Activated CD4-positive, alpha-beta T cell treated with anti-CD3 and anti-CD28 coated beads, Interleukin-2, Interleukin-6, amounts not matched to agents 100 ng/mL and 50 ng/mL, durations not matched to agents 16 hours and 8 hours (primary cell): ENCODE measurements around the gene CAPN5.

Experiments used
- DNase-seq: peaks from one replicate; pipeline ENCODE4 v3.0.0-alpha.2; 2020

The CAPN5 gene

GRCh38 chr11:77066229-77067042 lies at the start of gene CAPN5:
TSS of gene CAPN5 (plus strand) at chr11:77066971. CDS start at chr11:77084887, 17,916 bp downstream.
- peak; percentile 88 for DNase-seq

DNA sequence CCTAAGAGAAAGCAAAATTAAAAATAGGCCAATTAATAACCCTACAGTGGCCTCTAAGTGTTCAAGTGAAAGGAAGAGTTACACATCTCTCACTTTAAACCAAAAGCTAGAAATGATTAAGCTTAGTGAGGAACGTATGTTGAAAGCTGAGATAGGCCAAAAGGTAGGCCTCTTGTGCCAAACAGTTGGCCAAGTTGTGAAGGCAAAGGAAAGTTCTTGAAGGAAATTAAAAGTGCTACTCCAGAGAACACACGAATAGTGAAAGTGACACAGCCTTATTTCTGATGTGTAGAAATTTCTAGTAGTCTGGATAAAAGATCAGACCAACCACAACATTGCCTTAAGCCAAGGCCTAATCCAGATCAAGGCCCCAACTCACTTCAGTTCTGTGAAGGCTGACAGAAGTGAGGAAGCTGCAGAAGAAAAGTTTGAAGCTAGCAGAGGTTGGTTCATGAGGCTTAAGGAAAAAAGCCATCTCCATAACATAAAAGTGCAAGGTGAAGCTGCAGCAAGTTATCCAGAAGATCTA lies 48.3 kb upstream of the CAPN5 start:
- DNase-seq: peak; percentile 27

DNA sequence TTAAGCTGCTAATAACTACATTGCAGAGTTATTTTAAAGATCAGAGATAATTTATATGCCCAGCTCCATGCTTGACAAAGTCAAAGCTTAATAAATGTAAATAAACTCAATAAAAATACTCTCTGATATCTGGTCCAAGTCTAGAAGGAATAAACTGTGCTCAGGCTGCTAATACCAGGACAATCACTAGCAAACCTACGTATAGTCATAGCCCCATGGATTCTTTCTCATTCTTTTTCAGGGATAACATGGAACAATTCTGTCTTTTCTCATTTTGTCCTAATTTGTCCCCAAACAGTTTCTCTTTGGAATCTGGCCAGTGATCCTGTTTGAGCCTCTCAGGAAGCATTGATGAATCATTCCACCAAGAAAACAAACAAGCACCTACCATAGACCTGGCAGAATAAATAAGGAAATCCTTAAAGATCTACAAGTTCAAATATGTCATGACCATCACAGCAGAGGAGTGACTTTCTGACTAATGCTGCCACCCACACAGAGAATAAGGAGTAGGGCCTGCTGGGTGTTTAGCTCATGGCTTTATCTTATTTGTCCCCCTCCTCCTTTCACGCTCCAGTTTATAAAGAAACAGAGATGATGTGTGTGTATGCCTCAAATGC lies 46.7 kb upstream of the CAPN5 start:
- no peak for DNase-seq

DNA sequence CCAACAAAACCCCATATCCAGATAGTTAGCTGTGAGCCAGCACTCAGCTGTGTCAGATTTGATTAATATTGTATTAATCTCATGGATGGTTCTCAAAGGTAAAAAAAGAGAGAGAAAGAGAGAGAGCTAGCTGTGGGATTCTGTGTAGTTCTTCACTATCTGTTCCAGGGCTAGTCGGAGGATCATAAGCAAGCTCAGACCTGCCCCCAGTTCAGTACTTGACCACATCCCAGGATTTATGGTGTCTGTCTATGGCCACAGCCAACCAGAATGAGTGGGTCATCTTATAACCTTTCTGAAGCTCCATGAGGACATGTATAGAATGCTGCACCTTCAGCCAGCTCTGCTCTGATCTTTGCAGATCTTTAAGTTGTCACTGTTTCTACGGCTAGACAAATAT lies 46.0 kb upstream of the CAPN5 start:
- no peak for DNase-seq

DNA sequence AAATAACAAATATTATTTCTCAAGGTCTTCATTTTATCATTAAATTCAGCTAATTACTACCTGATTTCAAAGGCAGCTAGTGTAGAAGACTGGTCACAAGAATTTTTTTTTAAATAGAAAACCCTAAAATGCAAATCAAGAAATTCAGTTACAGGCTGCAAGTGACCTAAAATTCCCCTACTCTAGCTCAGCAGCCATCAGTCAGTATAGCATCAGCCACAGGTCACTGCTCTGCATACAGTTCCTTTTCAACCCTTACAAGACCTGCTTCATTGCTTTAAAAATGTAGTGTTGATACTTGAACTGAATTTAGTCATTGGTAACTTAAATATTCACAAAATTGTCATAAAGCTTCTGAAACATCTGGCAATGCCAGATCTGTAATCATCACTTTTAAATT lies 42.0 kb upstream of the CAPN5 start:
- no peak for DNase-seq

DNA sequence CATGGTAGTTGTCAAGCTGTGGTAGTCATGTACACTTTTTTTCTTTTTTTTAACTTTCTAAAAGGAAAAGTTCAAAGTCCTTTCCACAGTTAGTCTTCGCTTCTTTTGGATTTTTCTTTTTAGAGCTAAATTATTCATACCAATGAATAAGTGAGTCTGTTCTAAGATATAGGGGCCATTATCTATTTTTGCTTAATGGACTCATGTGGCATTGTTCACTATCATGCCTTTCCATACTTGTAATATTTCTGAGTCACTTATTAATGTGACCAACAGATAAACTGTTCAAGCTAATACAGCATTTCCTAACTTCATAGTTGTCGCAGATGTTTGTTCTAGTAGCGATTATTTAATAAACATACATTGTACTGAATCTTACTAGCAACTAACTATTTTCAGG lies 40.5 kb upstream of the CAPN5 start:
- no peak for DNase-seq

DNA sequence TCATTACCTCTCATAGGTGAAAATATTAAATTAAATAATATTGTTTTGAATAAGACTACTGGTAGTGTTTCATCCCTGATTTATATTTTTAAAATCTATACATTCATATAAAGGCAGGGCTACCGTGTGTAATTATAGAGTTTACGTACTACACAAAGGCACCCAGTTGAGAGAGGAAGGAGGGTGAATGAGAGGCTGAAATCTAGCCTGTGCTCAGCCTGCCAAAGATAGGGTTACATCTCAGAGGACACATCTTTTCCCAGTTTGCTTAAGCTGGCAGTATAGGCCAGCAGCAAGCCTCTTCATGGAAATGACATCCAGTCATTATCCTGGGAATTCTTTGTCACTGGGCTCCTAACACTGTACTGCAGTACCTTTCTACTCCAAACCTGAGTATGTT lies 40.0 kb upstream of the CAPN5 start:
- DNase-seq: no peak

GRCh38 chr11:77027275-77027674 lies 39.5 kb upstream of the CAPN5 start:
- DNase-seq: no peak

DNA sequence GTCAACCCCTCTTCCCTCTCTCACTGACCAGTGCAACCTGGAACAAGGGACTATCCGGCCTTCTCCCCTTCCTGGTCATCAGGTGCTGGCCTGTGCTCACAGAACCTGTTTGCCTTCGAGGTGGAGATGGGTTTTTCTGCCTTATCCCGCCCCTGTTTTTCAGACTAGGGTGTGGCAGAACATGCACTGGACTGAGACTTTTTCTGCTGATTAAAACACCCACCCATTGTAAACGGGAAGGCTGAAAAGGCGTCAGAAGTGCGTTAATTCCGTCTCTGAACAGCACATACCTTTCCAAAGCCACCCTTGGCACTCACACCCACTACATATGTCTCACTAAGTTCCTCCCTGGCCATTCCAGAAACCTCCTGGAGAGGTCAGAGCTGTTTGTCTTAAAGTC lies 36.9 kb upstream of the CAPN5 start:
- no peak for DNase-seq

DNA sequence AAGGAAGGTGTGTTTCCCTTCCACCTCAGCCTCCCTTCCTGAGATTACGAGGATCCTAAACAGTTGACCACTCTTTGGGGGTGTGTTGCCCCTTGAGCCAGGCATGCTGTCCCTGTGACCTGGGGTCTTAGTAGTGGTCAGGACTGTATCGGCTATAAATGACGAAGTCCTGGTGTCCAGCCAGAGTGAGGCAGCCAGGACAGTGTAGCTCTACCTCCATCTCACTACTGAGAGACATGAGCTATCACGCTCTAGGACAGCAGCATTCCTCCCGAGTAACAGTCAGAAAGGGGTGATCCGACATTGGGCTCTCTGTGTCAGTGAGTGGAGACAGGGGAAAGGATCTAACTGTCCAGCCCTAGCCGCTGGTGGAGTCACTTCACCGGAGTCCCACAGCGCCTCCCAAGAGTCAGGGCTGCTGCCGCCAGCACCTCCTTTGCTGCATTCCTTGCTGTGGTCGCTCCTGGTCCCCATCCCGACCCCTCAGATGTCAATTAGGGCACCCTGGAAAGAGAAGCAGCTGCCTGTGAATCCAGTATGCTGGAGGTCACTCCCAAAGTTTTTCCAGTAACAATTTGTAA lies 35.8 kb upstream of the CAPN5 start:
- DNase-seq: no peak

DNA sequence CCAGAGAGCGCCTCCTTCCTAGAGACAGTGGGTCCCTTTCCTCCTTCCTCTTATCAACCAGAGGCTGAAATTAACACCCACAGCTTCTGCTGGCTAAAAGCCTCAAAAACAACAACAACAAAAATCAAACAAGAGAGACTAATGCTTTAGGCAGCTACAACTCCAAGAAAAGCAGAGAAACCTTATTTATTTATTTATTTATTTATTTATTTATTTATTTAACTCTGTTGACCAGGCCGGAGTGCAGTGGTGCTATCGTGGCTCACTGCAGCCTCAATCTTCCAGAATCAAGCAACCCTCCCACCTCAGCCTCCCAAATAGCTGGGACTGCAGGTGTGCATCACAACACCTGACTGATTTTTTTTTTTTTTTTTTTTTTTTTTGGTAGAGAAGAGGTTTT lies 35.2 kb upstream of the CAPN5 start:
- DNase-seq: no peak

DNA sequence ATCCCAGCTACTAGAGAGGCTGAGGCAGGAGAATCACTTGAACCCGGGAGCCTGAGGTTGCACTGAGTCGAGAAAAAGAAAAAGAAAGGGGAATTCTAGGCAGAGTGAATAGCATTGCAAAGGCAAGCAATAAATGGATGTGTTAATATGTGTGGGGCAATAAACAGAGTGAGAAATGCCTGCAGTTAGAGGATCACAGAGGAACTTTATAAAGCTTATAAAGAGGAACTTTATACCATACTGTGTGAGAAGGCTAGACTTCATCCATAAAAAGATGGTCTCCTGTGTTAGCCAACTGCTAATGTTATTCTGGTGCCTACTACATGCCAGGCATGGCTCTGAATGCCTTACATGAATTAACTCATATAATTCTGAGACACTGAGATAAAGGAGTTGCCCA lies 31.7 kb upstream of the CAPN5 start:
- no peak for DNase-seq

DNA sequence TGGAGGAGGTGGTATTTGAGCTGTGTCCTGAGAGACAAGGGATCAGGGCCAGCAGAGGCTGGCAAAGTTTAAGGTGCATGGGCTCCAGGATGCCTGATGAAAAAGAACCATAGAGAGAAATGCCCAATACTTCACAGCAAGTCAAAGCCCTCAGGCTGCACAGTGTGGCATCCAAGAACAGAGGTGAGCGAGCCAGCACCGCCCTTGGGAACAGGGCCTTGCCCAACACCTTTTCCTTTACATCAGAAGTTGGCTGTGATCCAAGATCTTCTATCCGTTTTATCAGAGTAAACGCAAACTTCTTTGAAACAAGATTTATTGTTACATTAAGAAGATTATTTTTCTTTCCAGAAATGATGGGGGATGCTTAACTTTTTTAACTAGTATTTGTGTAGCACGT lies 31.2 kb upstream of the CAPN5 start:
- no peak for DNase-seq

- no peak for DNase-seq
These were observed 30.4 kb upstream of the CAPN5 start for GRCh38 chr11:77036398-77036797.

DNA sequence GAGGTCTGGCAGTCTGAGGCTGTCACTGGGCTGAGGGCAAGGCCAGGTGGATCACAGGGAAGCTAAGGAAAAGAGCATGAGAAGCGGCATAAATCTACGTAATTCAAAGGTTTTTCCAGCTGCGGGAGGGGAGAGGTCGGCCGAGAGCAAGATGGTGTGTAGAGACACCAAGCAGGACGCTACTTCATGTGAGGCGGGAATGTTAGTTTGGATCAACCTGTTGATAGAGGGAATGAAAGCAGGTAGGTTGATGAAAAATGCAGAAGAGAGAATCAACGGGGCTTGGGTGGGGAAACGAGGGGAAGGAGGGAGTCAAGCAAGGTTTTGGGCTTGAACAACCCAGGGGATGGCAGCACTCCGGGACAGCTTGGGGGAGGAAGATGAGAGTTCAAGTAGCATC lies 29.7 kb upstream of the CAPN5 start:
- DNase-seq: no peak

GRCh38 chr11:77038029-77038824 lies 28.5 kb upstream of the CAPN5 start:
- no peak for DNase-seq

DNA sequence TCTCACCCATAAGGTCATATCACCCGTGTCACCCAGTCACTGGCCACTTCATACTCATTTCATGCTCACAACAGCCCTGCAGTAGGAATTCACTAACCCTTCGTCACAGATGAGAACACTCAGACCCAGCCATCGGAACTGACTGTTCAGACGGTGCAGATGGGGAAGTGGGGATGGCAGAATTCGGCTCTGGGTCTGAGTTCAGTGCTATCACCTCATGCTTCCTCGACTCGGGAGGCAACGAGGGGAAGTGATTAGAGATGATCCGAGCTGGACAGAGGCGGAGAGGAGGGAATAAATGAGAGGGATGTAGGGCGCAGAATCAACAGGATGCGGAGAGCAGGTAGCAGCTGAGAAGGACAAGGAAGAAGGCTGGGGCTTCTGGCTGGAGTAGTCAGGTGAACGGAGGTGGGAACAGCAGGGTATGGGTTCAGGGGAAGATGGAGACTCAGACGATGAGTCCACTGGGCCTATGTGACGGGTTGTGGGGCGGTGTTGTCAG lies 27.9 kb upstream of the CAPN5 start:
- no peak for DNase-seq

DNA sequence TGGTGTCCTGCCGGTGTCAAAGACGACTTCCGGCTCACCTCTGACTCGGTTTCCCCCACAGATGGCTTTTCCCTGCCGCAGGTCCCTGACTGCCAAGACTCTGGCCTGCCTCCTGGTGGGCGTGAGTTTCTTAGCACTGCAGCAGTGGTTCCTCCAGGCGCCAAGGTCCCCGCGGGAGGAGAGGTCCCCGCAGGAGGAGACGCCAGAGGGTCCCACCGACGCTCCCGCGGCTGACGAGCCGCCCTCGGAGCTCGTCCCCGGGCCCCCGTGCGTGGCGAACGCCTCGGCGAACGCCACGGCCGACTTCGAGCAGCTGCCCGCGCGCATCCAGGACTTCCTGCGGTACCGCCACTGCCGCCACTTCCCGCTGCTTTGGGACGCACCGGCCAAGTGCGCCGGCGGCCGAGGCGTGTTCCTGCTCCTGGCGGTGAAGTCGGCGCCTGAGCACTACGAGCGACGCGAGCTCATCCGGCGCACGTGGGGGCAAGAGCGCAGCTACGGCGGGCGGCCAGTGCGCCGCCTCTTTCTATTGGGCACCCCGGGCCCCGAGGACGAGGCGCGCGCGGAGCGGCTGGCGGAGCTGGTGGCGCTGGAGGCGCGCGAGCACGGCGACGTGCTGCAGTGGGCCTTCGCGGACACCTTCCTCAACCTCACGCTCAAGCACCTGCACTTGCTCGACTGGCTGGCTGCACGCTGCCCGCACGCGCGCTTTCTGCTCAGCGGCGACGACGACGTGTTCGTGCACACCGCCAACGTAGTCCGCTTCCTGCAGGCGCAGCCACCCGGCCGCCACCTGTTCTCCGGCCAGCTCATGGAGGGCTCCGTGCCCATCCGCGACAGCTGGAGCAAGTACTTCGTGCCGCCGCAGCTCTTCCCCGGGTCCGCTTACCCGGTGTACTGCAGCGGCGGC lies 27.0 kb upstream of the CAPN5 start:
- DNase-seq: peak; percentile 21

GRCh38 chr11:77040401-77040777 lies 26.4 kb upstream of the CAPN5 start:
- no peak for DNase-seq

GRCh38 chr11:77040889-77041288 lies 25.9 kb upstream of the CAPN5 start:
- DNase-seq: no peak

- DNase-seq: no peak
These were observed 24.6 kb upstream of the CAPN5 start for GRCh38 chr11:77042111-77042726.

- DNase-seq: no peak
These were observed 22.4 kb upstream of the CAPN5 start for GRCh38 chr11:77044356-77044755.
